ENCODE measurements around the gene GPR18.
"Not testable (repeated sequence)": the region's sequence is repeated elsewhere in the genome, so short reads cannot be mapped to it uniquely, and the experiment has no call there.

GPR18 gene

DNA sequence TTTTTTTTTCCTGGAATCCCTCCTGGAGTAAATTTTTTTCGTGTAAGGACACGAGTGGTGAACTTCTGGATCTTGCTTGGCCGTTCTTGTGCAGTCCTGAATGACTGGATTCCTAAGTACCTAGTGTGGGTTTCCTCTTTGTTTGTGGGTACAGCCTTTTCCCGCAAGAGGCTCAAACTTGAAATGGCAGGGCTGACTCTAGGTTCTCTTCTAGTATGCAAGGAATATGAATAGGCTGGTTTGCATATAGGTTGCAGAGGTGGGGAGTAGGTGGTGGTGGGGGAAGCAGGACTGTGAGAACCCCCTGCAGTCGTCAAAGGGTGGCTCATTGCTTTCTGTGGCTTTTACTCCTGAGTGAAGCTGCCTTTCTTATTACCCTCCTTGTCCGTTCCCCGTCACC is 43.9 kb downstream of the GPR18 start:
- TF ChIP-seq, protein P1, sequence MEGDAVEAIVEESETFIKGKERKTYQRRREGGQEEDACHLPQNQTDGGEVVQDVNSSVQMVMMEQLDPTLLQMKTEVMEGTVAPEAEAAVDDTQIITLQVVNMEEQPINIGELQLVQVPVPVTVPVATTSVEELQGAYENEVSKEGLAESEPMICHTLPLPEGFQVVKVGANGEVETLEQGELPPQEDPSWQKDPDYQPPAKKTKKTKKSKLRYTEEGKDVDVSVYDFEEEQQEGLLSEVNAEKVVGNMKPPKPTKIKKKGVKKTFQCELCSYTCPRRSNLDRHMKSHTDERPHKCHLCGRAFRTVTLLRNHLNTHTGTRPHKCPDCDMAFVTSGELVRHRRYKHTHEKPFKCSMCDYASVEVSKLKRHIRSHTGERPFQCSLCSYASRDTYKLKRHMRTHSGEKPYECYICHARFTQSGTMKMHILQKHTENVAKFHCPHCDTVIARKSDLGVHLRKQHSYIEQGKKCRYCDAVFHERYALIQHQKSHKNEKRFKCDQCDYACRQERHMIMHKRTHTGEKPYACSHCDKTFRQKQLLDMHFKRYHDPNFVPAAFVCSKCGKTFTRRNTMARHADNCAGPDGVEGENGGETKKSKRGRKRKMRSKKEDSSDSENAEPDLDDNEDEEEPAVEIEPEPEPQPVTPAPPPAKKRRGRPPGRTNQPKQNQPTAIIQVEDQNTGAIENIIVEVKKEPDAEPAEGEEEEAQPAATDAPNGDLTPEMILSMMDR (conservative IDR thresholded peaks at IDR 0.05; ENCODE audit: low read depth), result no peak
- no peak for DNase-seq (ENCODE audit: low spot score)
- CTCF ChIA-PET, result interaction anchor here (0.7 kb wide), 1 partner anchor 157 kb away, joined by 3 read pairs; no protein-coding TSS in a partner anchor
- POLR2A ChIA-PET (ENCODE audit: low non-redundant PET), result no interaction called here
- H3K27ac ChIP-seq, result no peak overlapping the region

GRCh38 chr13:99211421-99212035 is 46.7 kb downstream of the GPR18 start:
- DNase-seq (ENCODE audit: low spot score), result no peak
- H3K27ac ChIP-seq, result no peak overlapping the region
- POLR2A ChIA-PET (ENCODE audit: low non-redundant PET), result interaction anchor here (0.7 kb wide), 1 partner anchor 12 kb away, joined by 3 read pairs; no protein-coding TSS in a partner anchor
- TF ChIP-seq, protein P1 (conservative IDR thresholded peaks at IDR 0.05; ENCODE audit: low read depth), result no peak
- CTCF ChIA-PET, result no interaction called here

DNA sequence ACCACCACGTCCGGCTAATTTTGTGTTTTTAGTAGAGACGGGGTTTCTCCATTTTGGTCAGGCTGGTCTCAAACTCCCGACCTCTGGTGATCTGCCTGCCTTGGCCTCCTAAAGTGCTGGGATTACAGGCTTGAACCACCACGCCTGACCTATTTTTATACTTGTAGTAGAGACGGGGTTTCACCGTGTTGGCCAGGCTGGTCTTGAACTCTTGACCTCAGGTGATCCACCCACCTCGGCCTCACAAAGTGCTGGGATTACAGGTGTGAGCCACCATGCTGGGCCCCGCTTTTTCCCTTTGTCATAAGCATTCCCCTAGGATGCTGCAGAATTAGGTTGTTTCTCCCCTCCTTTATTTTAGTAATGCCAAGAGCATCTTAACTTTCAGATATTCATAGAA is 47.6 kb downstream of the GPR18 start:
- H3K27ac ChIP-seq; POLR2A ChIA-PET (ENCODE audit: low non-redundant PET); DNase-seq (ENCODE audit: low spot score): not testable (repeated sequence)
- CTCF ChIA-PET, result interaction anchor here (0.6 kb wide), 1 partner anchor 19 kb away, joined by 5 read pairs; no protein-coding TSS in a partner anchor

- POLR2A ChIA-PET (ENCODE audit: low non-redundant PET), result no interaction called here
- CTCF ChIA-PET, result interaction anchor here (0.6 to 0.7 kb wide), 2 partner anchors 8 to 32 kb away, joined by 3 to 4 read pairs; no protein-coding TSS in a partner anchor
- 0 out of 2 replicates have a peak overlapping the region, but pooled peaks have one; percentile 8 for H3K27ac ChIP-seq
- TF ChIP-seq, protein P1 (conservative IDR thresholded peaks at IDR 0.05; ENCODE audit: low read depth), result no peak
- no peak for DNase-seq (ENCODE audit: low spot score)
Measured at GRCh38 chr13:99208845-99209527, 49.2 kb downstream of the GPR18 start.

GRCh38 chr13:99208185-99208584 is 50.0 kb downstream of the GPR18 start:
- CTCF ChIA-PET, result interaction anchor here (0.6 kb wide), 1 partner anchor 23 kb away, joined by 4 read pairs; no protein-coding TSS in a partner anchor

GRCh38 chr13:99207511-99207910 is 50.7 kb downstream of the GPR18 start:
- DNase-seq (ENCODE audit: low spot score), result no peak
- TF ChIP-seq, protein P1 (conservative IDR thresholded peaks at IDR 0.05; ENCODE audit: low read depth), result no peak
- POLR2A ChIA-PET (ENCODE audit: low non-redundant PET), result no interaction called here
- no peak overlapping the region for H3K27ac ChIP-seq
- CTCF ChIA-PET, result interaction anchor here (0.6 kb wide), 2 partner anchors 23 to 59 kb away, joined by 3 to 4 read pairs; no protein-coding TSS in a partner anchor

More at GRCh38 chr13:99208185-99208584, 50.0 kb downstream of the GPR18 start:
- DNase-seq (ENCODE audit: low spot score), result no peak
- TF ChIP-seq, protein P1 (conservative IDR thresholded peaks at IDR 0.05; ENCODE audit: low read depth), result no peak
- no peak overlapping the region for H3K27ac ChIP-seq
- POLR2A ChIA-PET (ENCODE audit: low non-redundant PET), result no interaction called here

DNA sequence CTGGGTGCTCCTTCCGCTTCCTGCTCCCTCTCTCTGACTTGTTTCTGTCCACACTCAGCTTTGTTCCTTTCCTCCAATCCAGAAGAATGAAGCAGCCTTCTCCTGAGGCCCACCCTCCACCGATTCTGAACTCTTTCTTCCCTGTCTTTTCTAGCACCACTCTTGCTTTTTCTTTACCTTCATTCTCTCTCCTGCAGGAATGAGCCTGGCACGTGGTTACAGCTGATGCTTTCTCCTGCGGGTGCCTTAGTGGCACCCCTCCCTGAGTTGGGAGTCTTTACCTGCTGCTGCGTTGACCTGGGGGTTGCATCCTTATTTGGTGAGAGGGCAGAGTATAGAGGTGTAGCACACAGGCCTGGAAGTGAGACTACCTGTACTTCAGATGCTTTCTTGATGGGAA is 51.3 kb downstream of the GPR18 start:
- POLR2A ChIA-PET (ENCODE audit: low non-redundant PET), result interaction anchor here (0.6 kb wide), 1 partner anchor 131 kb away, joined by 6 read pairs; no protein-coding TSS in a partner anchor
- no peak overlapping the region for H3K27ac ChIP-seq
- CTCF ChIA-PET, result no interaction called here
- TF ChIP-seq, protein P1 (conservative IDR thresholded peaks at IDR 0.05; ENCODE audit: low read depth), result no peak
- DNase-seq (ENCODE audit: low spot score), result no peak
